H1 (cell line): Measurements from ENCODE around the gene SDR39U1. TPM values are rescaled to one million over a fixed set of nuclear protein-coding genes. Genes with fewer than 3 reads are reported as not detected.

Experiments used
- CHD1 ChIP-seq: IDR thresholded peaks from 2 replicates; pipeline ENCODE4 v1.6.1; 2012; ENCODE audit warnings: low read depth, low read length, improper control_type of control experiment
- MAFK ChIP-seq: IDR thresholded peaks from 2 replicates; pipeline ENCODE4 v1.6.1; 2012; ENCODE audit warnings: low read depth, mild to moderate bottlenecking, improper control_type of control experiment, low read length
- PHF8 ChIP-seq: fragments of 200-600 bp; sonication (generic); conservative IDR thresholded peaks from 2 replicates; pipeline ENCODE4 v1.7.1; 2012; ENCODE audit warnings: low read depth, mild to moderate bottlenecking, inconsistent platforms, low read length, moderate library complexity
- RNF2 ChIP-seq: fragments of 200-900, 300-1000 bp; sonication (generic); IDR thresholded peaks from 2 replicates; pipeline ENCODE4 v1.7.1; 2016; ENCODE audit warnings: borderline replicate concordance, low read depth, mild to moderate bottlenecking, antibody characterized with exemption, low read length; ENCODE audit not compliant: poor library complexity, severe bottlenecking; ENCODE audit errors: missing control alignments
- SRF ChIP-seq: IDR thresholded peaks from 2 replicates; pipeline ENCODE4 v1.6.1; 2011; ENCODE audit warnings: mild to moderate bottlenecking, low read depth, low read length, moderate library complexity
- ZNF274 ChIP-seq: IDR thresholded peaks from 2 replicates; pipeline ENCODE4 v1.7.0; 2012; ENCODE audit warnings: low read length, borderline replicate concordance; ENCODE audit errors: extremely low read depth
- polyA plus RNA-seq, 7 experiments: library from polyadenylated mRNA; depleted of rRNA in 3 of 7; stranded (reverse) in 5 of 7; unstranded in 2 of 7; fragments of >200 nt in 5 of 7; fragments of 200-250 nt in 2 of 7; gene quantifications; 1 replicate in 5 of 7; 2 replicates in 1 of 7; 4 replicates in 1 of 7; pipeline versions ENCODE4 v1.2.1 to v1.2.3, GENCODE V29; 2011 to 2013; ENCODE audit warnings: missing spikeins in 2 of 7, mixed read lengths in 2 of 7
- total RNA-seq: library from RNA; stranded (reverse); fragmentation: NEBNext Ultra II Directional; extraction: Animal tissue kit (Norgen Biotek cat#: 25700); gene quantifications from 2 replicates; pipeline ENCODE4 v1.2.1, GENCODE V29; 2021
- TF ChIP-seq, protein P1 (sequence below): IDR thresholded peaks from 2 replicates; pipeline ENCODE4 v1.6.1; 2012; ENCODE audit warnings: inconsistent platforms

Gene SDR39U1
- total and polyA plus RNA-seq, 2 of the 8 experiments (the other 6 are each of a cell fraction or from before 2014, with no cell fraction given), result 46.7 to 98.8 TPM

DNA sequence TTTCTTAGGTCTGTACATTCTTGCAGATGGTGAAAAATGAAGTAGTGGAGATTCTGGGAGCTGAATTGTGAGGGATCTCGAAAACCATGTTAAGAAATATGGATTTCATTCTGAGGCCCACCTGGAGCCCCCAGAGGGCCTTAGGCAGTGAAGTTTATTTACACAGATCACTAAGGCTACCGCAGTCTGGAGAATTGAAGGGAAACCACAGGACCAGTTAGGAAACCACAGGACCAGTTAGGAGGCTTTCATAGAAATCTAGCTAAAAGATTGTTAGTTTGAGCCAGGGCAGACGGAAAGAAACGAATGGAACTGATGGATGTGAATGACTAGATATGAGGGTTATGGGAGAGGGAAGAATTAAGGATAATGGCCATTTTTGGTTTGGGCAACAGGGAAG, 20.3 kb downstream of the SDR39U1 start (continued):
- TF ChIP-seq CHD1, result no peak
- no peak for TF ChIP-seq PHF8
- no peak for TF ChIP-seq MAFK
- TF ChIP-seq, protein P1, sequence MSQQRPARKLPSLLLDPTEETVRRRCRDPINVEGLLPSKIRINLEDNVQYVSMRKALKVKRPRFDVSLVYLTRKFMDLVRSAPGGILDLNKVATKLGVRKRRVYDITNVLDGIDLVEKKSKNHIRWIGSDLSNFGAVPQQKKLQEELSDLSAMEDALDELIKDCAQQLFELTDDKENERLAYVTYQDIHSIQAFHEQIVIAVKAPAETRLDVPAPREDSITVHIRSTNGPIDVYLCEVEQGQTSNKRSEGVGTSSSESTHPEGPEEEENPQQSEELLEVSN, result no peak
- no peak for TF ChIP-seq SRF
- no peak for TF ChIP-seq ZNF274
- TF ChIP-seq RNF2, result no peak
